Endothelial cell of umbilical vein (primary cell): Measurements from ENCODE around the gene SLC23A1. TPM values are rescaled to one million over a fixed set of nuclear protein-coding genes. Genes with fewer than 3 reads are reported as not detected.
"Not testable (repeated sequence)": the region's sequence is repeated elsewhere in the genome, so short reads cannot be mapped to it uniquely, and the experiment has no call there.

Experiments used
- BruUV-seq: library from RNA; stranded (reverse); fragments of 400-500 nt; replicated peaks from 2 replicates; lab custom pipeline; 2021; lab: Mats Ljungman, UMichigan
- CTCF ChIA-PET: fragments of 300-600, 350-600 bp; sonication (Branson Sonifier 250); formaldehyde crosslinking; loops from one replicate; lab custom pipeline; 2021; ENCODE audit warnings: antibody characterized with exemption, inconsistent platforms; lab: Charles Lee
- POLR2A ChIA-PET: fragments of 300-600, 350-600 bp; sonication (Branson Sonifier 250); formaldehyde crosslinking; loops from one replicate; lab custom pipeline; 2021; ENCODE audit warnings: antibody characterized with exemption, inconsistent platforms; lab: Charles Lee
- DNase-seq: peaks from one replicate; pipeline ENCODE4 v3.0.0-alpha.2; 2011; ENCODE audit warnings: low read depth, low spot score
- FAIRE-seq: peaks from 2 replicates; lab custom pipeline; 2011; peaks lifted over from hg19 to GRCh38; lab: Jason Lieb, UNC
- H2AFZ ChIP-seq: 2 replicates; pipeline ENCODE4 v1.6.0; 2012; ENCODE audit warnings: low read depth, low read length, control low read depth, inconsistent platforms
- H3K27ac ChIP-seq: 2 replicates; pipeline ENCODE4 v1.5.1; 2011; ENCODE audit warnings: low read depth, mild to moderate bottlenecking, control low read depth, low read length, moderate library complexity; ENCODE audit not compliant: insufficient read depth
- H3K27me3 ChIP-seq, 2 experiments: 2 replicates each; pipeline versions ENCODE4 v1.6.0 to v1.6.1; 2011; ENCODE audit warnings: low read length in 2 of 2, mixed read lengths in 1 of 2; ENCODE audit not compliant: control insufficient read depth in 2 of 2, insufficient read depth in 2 of 2
- H3K36me3 ChIP-seq, 2 experiments: 2 replicates in 1 of 2; 3 replicates in 1 of 2; pipeline ENCODE4 v1.5.1; 2011; ENCODE audit warnings: low read length in 2 of 2, mild to moderate bottlenecking in 1 of 2, moderate library complexity in 1 of 2; ENCODE audit not compliant: control insufficient read depth in 2 of 2, insufficient read depth in 2 of 2; ENCODE audit errors: extremely low read depth in 1 of 2
- H3K4me1 ChIP-seq: 3 replicates; pipeline ENCODE4 v1.5.1; 2011; ENCODE audit warnings: mild to moderate bottlenecking, low read length; ENCODE audit not compliant: control insufficient read depth, insufficient read depth; ENCODE audit errors: extremely low read depth
- H3K4me2 ChIP-seq: 2 replicates; pipeline ENCODE4 v1.6.1; 2011; ENCODE audit warnings: low read length, control low read depth, mixed read lengths; ENCODE audit not compliant: insufficient read depth
- H3K4me3 ChIP-seq, 3 experiments: fragments of 200-600 bp in 1 of 3; sonication (generic), shearing (Covaris generic) in 1 of 3; replicated peaks in 1 of 3; 2 replicates each; pipeline ENCODE4 v1.5.1; 2011 to 2016; ENCODE audit warnings: control low read depth in 3 of 3, low read length in 3 of 3, mild to moderate bottlenecking in 2 of 3, inconsistent platforms in 1 of 3, low read depth in 1 of 3, moderate library complexity in 1 of 3; ENCODE audit not compliant: insufficient read depth in 1 of 3
- H3K79me2 ChIP-seq: 2 replicates; pipeline ENCODE4 v1.6.0; 2012; ENCODE audit warnings: low read length, inconsistent platforms; ENCODE audit not compliant: control insufficient read depth, insufficient read depth
- H3K9ac ChIP-seq: replicated peaks from 2 replicates; pipeline ENCODE3; 2011; ENCODE audit warnings: low read length, control low read depth; ENCODE audit not compliant: insufficient read depth; ENCODE audit errors: extremely low read depth
- H3K9me1 ChIP-seq: replicated peaks from 3 replicates; pipeline ENCODE4 v1.6.0; 2011; ENCODE audit warnings: mild to moderate bottlenecking, low read length; ENCODE audit not compliant: control insufficient read depth, insufficient read depth; ENCODE audit errors: extremely low read depth
- H3K9me3 ChIP-seq: replicated peaks from 2 replicates; pipeline ENCODE4 v1.5.1; 2012; ENCODE audit warnings: low read length, inconsistent platforms; ENCODE audit not compliant: control insufficient read depth, insufficient read depth
- H4K20me1 ChIP-seq: replicated peaks from 2 replicates; pipeline ENCODE3; 2011; ENCODE audit warnings: mild to moderate bottlenecking, low read length; ENCODE audit not compliant: control insufficient read depth, insufficient read depth; ENCODE audit errors: extremely low read depth
- EZH2 ChIP-seq: IDR thresholded peaks from 2 replicates; pipeline ENCODE4 v1.6.1; 2012; ENCODE audit warnings: borderline replicate concordance, low read depth, mild to moderate bottlenecking, moderate library complexity, low read length, inconsistent platforms; ENCODE audit not compliant: severe bottlenecking
- FOS ChIP-seq: IDR thresholded peaks from 2 replicates; pipeline ENCODE4 v1.6.1; 2011; ENCODE audit warnings: mild to moderate bottlenecking, low read length, moderate library complexity, borderline replicate concordance; ENCODE audit not compliant: insufficient read depth
- GATA2 ChIP-seq: IDR thresholded peaks from 2 replicates; pipeline ENCODE4 v1.7.0; 2011; ENCODE audit warnings: low read depth, mild to moderate bottlenecking, moderate library complexity, mixed read lengths, low read length; ENCODE audit not compliant: insufficient read length, insufficient read depth
- JUN ChIP-seq: IDR thresholded peaks from 2 replicates; pipeline ENCODE4 v1.6.1; 2011; ENCODE audit warnings: borderline replicate concordance, low read depth; ENCODE audit not compliant: insufficient read length, insufficient read depth
- MYC ChIP-seq: IDR thresholded peaks from one replicate; pipeline ENCODE4 v1.6.1; 2011; ENCODE audit warnings: mild to moderate bottlenecking, low read depth, low read length
- POLR2A ChIP-seq: IDR thresholded peaks from 2 replicates; pipeline ENCODE4 v1.6.1; 2012; ENCODE audit warnings: low read depth, mild to moderate bottlenecking, control low read depth, low read length
- POLR2AphosphoS5 ChIP-seq: IDR thresholded peaks from 2 replicates; pipeline ENCODE4 v1.6.1; 2012; ENCODE audit warnings: low read depth, mild to moderate bottlenecking, control low read depth, low read length, moderate library complexity; ENCODE audit not compliant: insufficient read depth
- dilution Hi-C: fragments of 300-500 bp; cut with MboI; formaldehyde crosslinking; loops from one replicate; pipeline ENCODE4 v1.15.0; 2019; ENCODE audit warnings: low sequenced_read_pairs; ENCODE audit not compliant: extremely low pct_ligation_motif_present
- intact Hi-C: fragments of 100-400 bp; cut with micrococcal nuclease; formaldehyde crosslinking; loops from one replicate; pipeline ENCODE4 v1.10.0; 2022
- polyA plus RNA-seq, 4 experiments: library from polyadenylated mRNA; depleted of rRNA in 3 of 4; stranded (reverse) in 3 of 4; unstranded in 1 of 4; fragments of >200 nt; gene quantifications; 2 replicates each; pipeline versions ENCODE4 v1.2.1 to v1.2.3, GENCODE V29; 2011 to 2012; ENCODE audit warnings: missing spikeins in 1 of 4
- total RNA-seq: library from RNA; stranded (reverse); gene quantifications from 2 replicates; pipeline ENCODE4 v1.2.3, GENCODE V29; 2021
- TF ChIP-seq, protein P1 (sequence below): IDR thresholded peaks from 2 replicates; pipeline ENCODE4 v1.6.1; 2011; ENCODE audit not compliant: insufficient read depth, insufficient read length
- TF ChIP-seq, protein P2 (sequence below), 2 donors: IDR thresholded peaks; 1 replicate in 1 of 2; 2 replicates in 1 of 2; pipeline ENCODE4 v1.5.1; 2011; ENCODE audit warnings: low read length in 2 of 2, mild to moderate bottlenecking in 2 of 2, moderate library complexity in 2 of 2, control low read depth in 1 of 2, inconsistent platforms in 1 of 2, low read depth in 1 of 2; ENCODE audit not compliant: insufficient read depth in 1 of 2; ENCODE audit errors: extremely low read depth in 1 of 2

The SLC23A1 gene
- total and polyA plus RNA-seq, 2 donors (not counting 3 experiments of a cell fraction or from before 2014, with no cell fraction given): not detected

DNA sequence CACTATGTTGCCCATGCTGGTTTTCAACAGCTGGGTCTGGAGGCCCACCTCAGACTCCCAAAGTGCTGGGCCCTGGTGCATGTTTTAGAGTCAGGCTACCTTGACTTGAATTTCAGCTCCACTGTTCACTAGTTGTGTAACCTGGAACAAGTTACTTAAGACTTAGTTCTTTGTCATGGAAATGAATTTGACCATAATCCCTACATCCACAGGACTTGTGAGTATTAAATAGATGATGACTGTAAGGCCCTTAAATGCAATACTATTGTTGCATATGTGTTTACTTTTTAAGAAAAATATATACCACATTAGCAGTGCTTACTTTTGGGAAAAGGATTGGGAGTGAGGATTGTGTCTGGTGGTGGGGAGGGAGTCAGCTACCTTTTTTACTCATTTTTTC lies 25.0 kb downstream of the SLC23A1 start:
- dilution Hi-C loops (no loop called here), intact Hi-C loops (no loop called here)
- Histone ChIP-seq H3K4me2 (no peak overlapping the region), H3K79me2 (peaks cover 61% of the 10 kb centered on the region), H3K36me3 (peaks cover 0 to 3% of the 10 kb centered on the region in 2 experiments), H3K27ac (no peak overlapping the region), H4K20me1 (peaks cover 9% of the 10 kb centered on the region), H3K27me3 (no peaks in the 10 kb centered on the region), H3K9ac (no peak overlapping the region), H3K9me3 (no peaks in the 10 kb centered on the region), H2AFZ (no peak overlapping the region), H3K9me1 (no peaks in the 10 kb centered on the region), H3K4me1 (no peaks in the 10 kb centered on the region), H3K4me3 (no peak overlapping the region)
- no TSS peak for BruUV-seq
- TF ChIP-seq POLR2AphosphoS5 (no peak), POLR2A (no peak), GATA2 (no peak), EZH2 (no peak), MYC (no peak), FOS (no peak), JUN (no peak)
- TF ChIP-seq, protein P1, sequence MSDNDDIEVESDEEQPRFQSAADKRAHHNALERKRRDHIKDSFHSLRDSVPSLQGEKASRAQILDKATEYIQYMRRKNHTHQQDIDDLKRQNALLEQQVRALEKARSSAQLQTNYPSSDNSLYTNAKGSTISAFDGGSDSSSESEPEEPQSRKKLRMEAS: no peak
- TF ChIP-seq, protein P2, sequence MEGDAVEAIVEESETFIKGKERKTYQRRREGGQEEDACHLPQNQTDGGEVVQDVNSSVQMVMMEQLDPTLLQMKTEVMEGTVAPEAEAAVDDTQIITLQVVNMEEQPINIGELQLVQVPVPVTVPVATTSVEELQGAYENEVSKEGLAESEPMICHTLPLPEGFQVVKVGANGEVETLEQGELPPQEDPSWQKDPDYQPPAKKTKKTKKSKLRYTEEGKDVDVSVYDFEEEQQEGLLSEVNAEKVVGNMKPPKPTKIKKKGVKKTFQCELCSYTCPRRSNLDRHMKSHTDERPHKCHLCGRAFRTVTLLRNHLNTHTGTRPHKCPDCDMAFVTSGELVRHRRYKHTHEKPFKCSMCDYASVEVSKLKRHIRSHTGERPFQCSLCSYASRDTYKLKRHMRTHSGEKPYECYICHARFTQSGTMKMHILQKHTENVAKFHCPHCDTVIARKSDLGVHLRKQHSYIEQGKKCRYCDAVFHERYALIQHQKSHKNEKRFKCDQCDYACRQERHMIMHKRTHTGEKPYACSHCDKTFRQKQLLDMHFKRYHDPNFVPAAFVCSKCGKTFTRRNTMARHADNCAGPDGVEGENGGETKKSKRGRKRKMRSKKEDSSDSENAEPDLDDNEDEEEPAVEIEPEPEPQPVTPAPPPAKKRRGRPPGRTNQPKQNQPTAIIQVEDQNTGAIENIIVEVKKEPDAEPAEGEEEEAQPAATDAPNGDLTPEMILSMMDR (IDR thresholded peaks at IDR 0.05; ENCODE audit: extremely low read depth in 1 of 2, insufficient read depth in 1 of 2, low read depth in 1 of 2, low read length in 2 of 2): no peak
- FAIRE-seq (no peak), DNase-seq (no peak)
- ChIA-PET POLR2A (interaction anchor here (1.3 kb wide), 1 partner anchor 16 kb away, joined by 3 read pairs; no protein-coding TSS in a partner anchor), CTCF (interaction anchor here (1.5 kb wide), 1 partner anchor 16 kb away, joined by 3 read pairs; the partner anchor contains the start of gene PAIP2)

- H4K20me1 ChIP-seq, BruUV-seq, H3K9me1 ChIP-seq, H3K9ac ChIP-seq, intact Hi-C loops, H2AFZ ChIP-seq, FAIRE-seq, H3K27me3 ChIP-seq, H3K27ac ChIP-seq, DNase-seq, CTCF ChIA-PET, H3K4me2 ChIP-seq, H3K4me3 ChIP-seq, POLR2A ChIA-PET, H3K36me3 ChIP-seq, dilution Hi-C loops, H3K4me1 ChIP-seq, H3K9me3 ChIP-seq: not testable (repeated sequence)
- H3K79me2 ChIP-seq: peaks cover 72% of the 10 kb centered on the region
Measured at GRCh38 chr5:139355900-139356299, 27.2 kb downstream of the SLC23A1 start.
